NCI-H226 (cell line): ENCODE results near the gene TNFRSF8.

Experiments
- DNase-seq: peaks from one replicate; pipeline ENCODE4 v3.0.0-alpha.2; 2015

TNFRSF8 gene

GRCh38 chr1:12064073-12064969, 1.2 kb downstream of the TNFRSF8 start:
- DNase-seq, result no peak

- no peak for DNase-seq
These were observed 2.8 kb downstream of the TNFRSF8 start for GRCh38 chr1:12065872-12066271.

- peak; percentile 93 for DNase-seq
These were observed 5.1 kb downstream of the TNFRSF8 start for GRCh38 chr1:12067900-12068821.

- DNase-seq, result no peak
These were observed 6.6 kb downstream of the TNFRSF8 start for GRCh38 chr1:12069623-12070244.

GRCh38 chr1:12071892-12072291, 8.8 kb downstream of the TNFRSF8 start:
- no peak for DNase-seq

- no peak for DNase-seq
These were observed 9.6 kb downstream of the TNFRSF8 start for GRCh38 chr1:12072741-12073140.

- DNase-seq, result no peak
These were observed 10.7 kb downstream of the TNFRSF8 start for GRCh38 chr1:12073796-12074195.

- peak; percentile 97 for DNase-seq
These were observed 12.4 kb downstream of the TNFRSF8 start for GRCh38 chr1:12075195-12076114.

- DNase-seq, result peak; percentile 40
These were observed 13.4 kb downstream of the TNFRSF8 start for GRCh38 chr1:12076425-12077005.

GRCh38 chr1:12078575-12078937, 15.5 kb downstream of the TNFRSF8 start:
- DNase-seq, result no peak

GRCh38 chr1:12078938-12079861, 16.1 kb downstream of the TNFRSF8 start:
- DNase-seq, result peak; percentile 36

- no peak for DNase-seq
These were observed 17.1 kb downstream of the TNFRSF8 start for GRCh38 chr1:12080156-12080555.

- DNase-seq, result no peak
These were observed 17.9 kb downstream of the TNFRSF8 start for GRCh38 chr1:12080773-12081556.

- no peak for DNase-seq
These were observed 18.7 kb downstream of the TNFRSF8 start for GRCh38 chr1:12081648-12082396.

- no peak for DNase-seq
These were observed 19.9 kb downstream of the TNFRSF8 start for GRCh38 chr1:12082988-12083387.

GRCh38 chr1:12083766-12084165, 20.7 kb downstream of the TNFRSF8 start:
- DNase-seq, result peak; percentile 36

- no peak for DNase-seq
These were observed 22.6 kb downstream of the TNFRSF8 start for GRCh38 chr1:12085643-12086260.

- DNase-seq, result no peak
These were observed 24.8 kb downstream of the TNFRSF8 start for GRCh38 chr1:12087797-12088314.
